CD4-positive, alpha-beta T cell treated with Interleukin-1 beta for 1 hour (primary cell): Measurements from ENCODE around the gene IL11.

ENCODE experiments used
- DNase-seq, 2 donors: peaks; one replicate each; pipeline ENCODE4 v3.0.0-alpha.2; 2020 to 2022

Gene IL11

GRCh38 chr19:55321466-55322137 lies 48.7 kb downstream of the IL11 start:
- DNase-seq, result no peak

GRCh38 chr19:55320844-55321419 lies 49.3 kb downstream of the IL11 start:
- DNase-seq, result no peak

- DNase-seq, result no peak
Measured at GRCh38 chr19:55319785-55320184, 50.5 kb downstream of the IL11 start.

- DNase-seq, result no peak
Measured at GRCh38 chr19:55316646-55317045, 53.6 kb downstream of the IL11 start.

GRCh38 chr19:55315956-55316525 lies 54.2 kb downstream of the IL11 start:
- no peak for DNase-seq

GRCh38 chr19:55314396-55314795 lies 55.9 kb downstream of the IL11 start:
- no peak for DNase-seq
